NB4 (cell line): ENCODE results near the gene GAN.

Experiments
- DNase-seq: peaks from one replicate; pipeline ENCODE4 v3.0.0; 2010; ENCODE audit warnings: low read depth
- H3K4me3 ChIP-seq: one replicate; pipeline ENCODE4 v1.5.1; 2011; ENCODE audit warnings: mild to moderate bottlenecking, low read depth, low read length, moderate library complexity
- CTCF ChIP-seq: IDR thresholded peaks from one replicate; pipeline ENCODE4 v1.5.1; 2012; ENCODE audit warnings: low read depth, low read length
- MAX ChIP-seq: IDR thresholded peaks from 2 replicates; pipeline ENCODE4 v1.6.1; 2011; ENCODE audit warnings: low read depth, low read length
- MYC ChIP-seq: IDR thresholded peaks from 2 replicates; pipeline ENCODE4 v1.6.1; 2011; ENCODE audit warnings: low read depth, low read length
- POLR2A ChIP-seq: IDR thresholded peaks from 2 replicates; pipeline ENCODE4 v1.6.1; 2011; ENCODE audit warnings: mild to moderate bottlenecking; ENCODE audit not compliant: insufficient read length; ENCODE audit errors: extremely low read depth

GAN gene

GRCh38 chr16:81376880-81377279 is 62.1 kb downstream of the GAN start:
- H3K4me3 ChIP-seq = no peak overlapping the region
- no peak for DNase-seq
- TF ChIP-seq CTCF (no peak), MYC (no peak), MAX (no peak), POLR2A (no peak)

GRCh38 chr16:81378049-81378448 is 63.3 kb downstream of the GAN start:
- TF ChIP-seq MYC (no peak), MAX (no peak)
- H3K4me3 ChIP-seq = no peak overlapping the region
- DNase-seq = no peak

- TF ChIP-seq MAX = no peak
- no peak for TF ChIP-seq MYC
- no peak for TF ChIP-seq CTCF
- TF ChIP-seq POLR2A = no peak
- no peak for DNase-seq
- no peak overlapping the region for H3K4me3 ChIP-seq
Measured at GRCh38 chr16:81380932-81381331, 66.2 kb downstream of the GAN start.

- H3K4me3 ChIP-seq = no peak overlapping the region
- TF ChIP-seq CTCF = no peak
- TF ChIP-seq MAX = no peak
- TF ChIP-seq MYC = no peak
- TF ChIP-seq POLR2A = no peak
- DNase-seq = no peak
Measured at GRCh38 chr16:81384006-81384405, 69.2 kb downstream of the GAN start.

- no peak for DNase-seq
- TF ChIP-seq MYC (no peak), POLR2A (no peak), MAX (no peak), CTCF (no peak)
- H3K4me3 ChIP-seq = no peak overlapping the region
Measured at GRCh38 chr16:81385031-81385756, 70.4 kb downstream of the GAN start.

- no peak for TF ChIP-seq CTCF
- no peak for TF ChIP-seq POLR2A
- no peak for TF ChIP-seq MAX
- no peak for TF ChIP-seq MYC
- no peak overlapping the region for H3K4me3 ChIP-seq
- DNase-seq = no peak
Measured at GRCh38 chr16:81388357-81388756, 73.6 kb downstream of the GAN start.
